WI38 (cell line): Measurements from ENCODE around the gene CD24.
"Not testable (repeated sequence)": the region's sequence is repeated elsewhere in the genome, so short reads cannot be mapped to it uniquely, and the experiment has no call there.

Experiments
- H3K4me3 ChIP-seq: 2 replicates; pipeline ENCODE4 v1.5.1; 2011; ENCODE audit warnings: low read depth, mild to moderate bottlenecking, control low read depth, low read length
- TF ChIP-seq, protein P1 (sequence below): IDR thresholded peaks from 2 replicates; pipeline ENCODE4 v1.5.1; 2012; ENCODE audit warnings: low read depth, mild to moderate bottlenecking, control low read depth, low read length

CD24 gene

DNA sequence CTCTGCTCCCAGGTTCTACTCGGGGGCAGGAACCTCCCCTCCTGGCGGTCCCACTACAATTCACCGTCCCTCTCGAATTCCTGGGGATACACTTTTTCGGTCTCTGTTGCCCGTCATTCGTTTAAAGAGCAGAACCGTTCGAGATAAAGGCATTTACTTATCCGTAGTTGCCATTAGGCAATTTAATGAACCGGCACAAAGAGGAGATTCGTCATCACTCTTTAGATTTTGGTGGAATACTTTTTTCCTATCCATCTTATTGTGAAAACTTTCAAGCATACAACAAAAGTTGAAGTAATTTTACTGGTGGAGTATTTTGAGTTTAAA lies 1.2 kb upstream of the CD24 start:
- no peak overlapping the region for H3K4me3 ChIP-seq
- TF ChIP-seq, protein P1, sequence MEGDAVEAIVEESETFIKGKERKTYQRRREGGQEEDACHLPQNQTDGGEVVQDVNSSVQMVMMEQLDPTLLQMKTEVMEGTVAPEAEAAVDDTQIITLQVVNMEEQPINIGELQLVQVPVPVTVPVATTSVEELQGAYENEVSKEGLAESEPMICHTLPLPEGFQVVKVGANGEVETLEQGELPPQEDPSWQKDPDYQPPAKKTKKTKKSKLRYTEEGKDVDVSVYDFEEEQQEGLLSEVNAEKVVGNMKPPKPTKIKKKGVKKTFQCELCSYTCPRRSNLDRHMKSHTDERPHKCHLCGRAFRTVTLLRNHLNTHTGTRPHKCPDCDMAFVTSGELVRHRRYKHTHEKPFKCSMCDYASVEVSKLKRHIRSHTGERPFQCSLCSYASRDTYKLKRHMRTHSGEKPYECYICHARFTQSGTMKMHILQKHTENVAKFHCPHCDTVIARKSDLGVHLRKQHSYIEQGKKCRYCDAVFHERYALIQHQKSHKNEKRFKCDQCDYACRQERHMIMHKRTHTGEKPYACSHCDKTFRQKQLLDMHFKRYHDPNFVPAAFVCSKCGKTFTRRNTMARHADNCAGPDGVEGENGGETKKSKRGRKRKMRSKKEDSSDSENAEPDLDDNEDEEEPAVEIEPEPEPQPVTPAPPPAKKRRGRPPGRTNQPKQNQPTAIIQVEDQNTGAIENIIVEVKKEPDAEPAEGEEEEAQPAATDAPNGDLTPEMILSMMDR: no peak

DNA sequence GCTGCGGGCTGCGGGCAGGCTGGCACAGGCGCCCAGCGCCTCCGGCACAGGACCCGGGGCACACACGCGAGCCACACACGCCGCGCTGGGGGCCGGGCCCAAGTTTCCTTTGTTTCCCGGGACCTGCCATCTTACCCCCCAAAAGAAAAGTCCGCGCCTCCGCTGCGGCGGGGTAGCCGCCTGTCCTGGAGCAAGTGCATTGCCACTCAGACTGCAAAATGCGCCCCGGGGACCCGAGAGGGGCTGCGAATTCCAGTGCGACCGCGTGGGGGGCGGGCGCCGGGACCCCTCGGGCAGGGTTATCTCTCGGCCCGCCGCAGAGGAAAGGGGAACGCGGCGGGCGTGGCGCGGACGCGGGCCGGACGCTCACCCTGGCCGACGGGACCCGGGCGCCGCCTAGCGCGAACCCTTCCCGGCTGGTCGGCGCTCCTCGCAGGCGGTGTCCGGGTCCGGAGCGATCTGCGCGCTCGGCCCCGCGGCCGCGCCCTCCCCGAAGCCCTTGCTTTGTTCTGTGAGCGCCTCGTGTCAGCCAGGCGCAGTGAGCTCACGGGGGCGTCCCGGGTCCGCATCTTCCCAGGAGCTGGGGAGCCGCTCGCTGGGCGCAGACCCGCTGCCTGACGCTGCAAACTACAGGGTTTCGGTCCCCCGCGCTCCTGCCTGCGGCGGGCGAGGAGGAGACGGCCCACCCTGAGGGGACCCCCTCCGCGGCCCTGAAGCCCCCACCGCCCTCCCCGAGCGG lies 639 bp upstream of the CD24 start:
- peak overlapping the region; percentile 52 for H3K4me3 ChIP-seq
- TF ChIP-seq, protein P1: no peak

DNA sequence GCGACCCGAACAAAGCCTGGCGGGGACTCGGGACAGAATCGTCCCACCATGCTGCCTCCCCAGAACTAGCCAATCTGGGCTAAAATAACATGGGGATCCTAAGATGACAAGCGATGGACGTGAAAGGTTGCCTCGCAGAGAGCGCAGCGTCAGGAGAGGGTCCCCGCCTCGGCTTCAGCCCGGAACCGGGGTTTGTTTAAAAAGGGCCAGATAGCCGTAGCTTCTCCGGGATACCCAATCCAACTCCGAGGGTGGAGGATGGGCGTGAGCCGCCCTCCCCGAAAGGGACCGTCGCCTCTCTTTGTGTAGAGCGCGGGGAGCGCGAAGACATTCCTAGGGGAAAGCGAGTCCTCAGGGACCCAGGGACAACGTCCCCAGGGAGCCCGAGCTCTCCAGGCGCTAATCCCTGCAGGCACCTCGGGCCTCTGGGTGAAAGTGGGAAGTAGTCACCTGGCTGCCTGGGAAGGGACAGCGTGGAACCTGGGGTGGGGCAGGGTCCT lies 643 bp downstream of the CD24 start:
- TF ChIP-seq, protein P1: no peak
- no peak overlapping the region for H3K4me3 ChIP-seq

DNA sequence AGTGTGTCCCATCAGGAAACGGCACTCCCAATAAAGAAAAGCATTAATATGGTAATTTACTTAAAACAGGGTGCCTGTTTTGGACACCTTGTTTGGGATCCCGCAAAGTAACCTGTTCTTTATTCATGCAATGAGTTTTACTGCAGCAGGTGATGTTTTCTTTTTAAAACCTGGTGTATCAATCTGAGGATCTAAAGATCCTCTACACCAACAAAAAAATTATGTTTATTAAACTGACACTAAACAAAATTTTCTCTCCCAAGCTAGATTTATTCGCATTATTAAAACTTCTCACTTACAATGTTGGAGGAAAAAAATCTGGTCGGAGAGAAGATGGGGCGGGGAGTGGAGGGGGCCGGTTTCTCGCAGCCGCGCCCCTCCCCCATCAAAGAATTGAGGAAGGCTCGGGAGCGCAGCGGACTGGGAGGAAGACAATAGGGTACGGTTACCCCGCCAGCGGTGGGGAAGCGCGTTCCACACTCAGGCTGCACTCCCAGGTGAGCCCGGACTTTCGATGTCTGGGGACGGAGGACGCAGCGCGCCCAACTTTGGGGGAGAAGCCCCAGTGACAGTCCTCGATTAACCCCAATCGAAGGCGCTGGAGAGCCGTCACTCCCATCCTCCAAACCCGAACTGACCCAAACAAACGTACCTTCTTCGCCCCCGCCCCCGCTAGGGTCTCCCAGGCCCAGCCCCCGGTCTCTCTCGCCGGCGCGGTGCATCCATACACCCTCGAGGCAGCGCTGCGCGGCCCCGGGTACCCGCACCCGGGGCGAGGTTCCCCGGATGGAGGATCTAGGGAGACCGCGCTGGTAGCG lies 1.3 kb downstream of the CD24 start:
- H3K4me3 ChIP-seq: no peak overlapping the region
- TF ChIP-seq, protein P1: no peak

DNA sequence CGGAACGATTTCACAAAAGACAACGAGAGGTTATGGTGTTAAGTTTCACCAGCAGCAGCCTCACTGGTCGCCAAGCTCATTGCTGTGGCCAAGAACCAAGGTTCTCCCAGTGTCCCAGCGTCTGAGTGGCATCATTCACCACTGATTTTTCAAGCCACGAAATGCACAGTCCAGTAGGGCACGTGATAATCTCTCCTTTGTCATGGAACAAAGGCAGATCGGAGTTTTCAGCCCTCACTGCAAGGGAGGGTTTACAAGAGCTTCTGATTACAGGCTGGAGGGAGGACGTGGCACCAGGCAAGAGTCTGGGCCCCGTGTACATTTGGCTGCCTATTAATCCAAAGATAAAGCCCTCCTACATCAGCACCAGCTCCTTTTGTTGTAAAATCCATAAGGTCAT lies 2.0 kb downstream of the CD24 start:
- TF ChIP-seq, protein P1: no peak
- H3K4me3 ChIP-seq: no peak overlapping the region

DNA sequence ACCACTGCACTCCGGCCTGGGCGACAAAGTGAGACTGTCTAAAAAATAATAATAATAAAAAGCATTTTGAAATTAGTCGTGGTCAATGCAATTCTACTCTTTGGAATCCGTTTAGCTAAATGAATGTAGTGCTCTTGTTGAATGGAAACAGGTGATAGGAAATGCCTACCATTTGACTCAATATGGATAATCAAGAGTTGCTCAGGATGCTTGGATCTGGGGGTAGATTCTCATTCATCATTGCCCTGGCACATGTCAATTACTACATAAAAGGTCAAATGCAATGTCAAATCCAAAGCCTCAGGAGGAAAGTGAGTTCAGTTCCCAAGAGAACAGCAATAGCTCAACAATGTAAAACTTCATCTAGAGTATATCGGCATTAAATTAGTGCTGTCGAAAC lies 3.8 kb downstream of the CD24 start:
- not testable (repeated sequence) for H3K4me3 ChIP-seq

DNA sequence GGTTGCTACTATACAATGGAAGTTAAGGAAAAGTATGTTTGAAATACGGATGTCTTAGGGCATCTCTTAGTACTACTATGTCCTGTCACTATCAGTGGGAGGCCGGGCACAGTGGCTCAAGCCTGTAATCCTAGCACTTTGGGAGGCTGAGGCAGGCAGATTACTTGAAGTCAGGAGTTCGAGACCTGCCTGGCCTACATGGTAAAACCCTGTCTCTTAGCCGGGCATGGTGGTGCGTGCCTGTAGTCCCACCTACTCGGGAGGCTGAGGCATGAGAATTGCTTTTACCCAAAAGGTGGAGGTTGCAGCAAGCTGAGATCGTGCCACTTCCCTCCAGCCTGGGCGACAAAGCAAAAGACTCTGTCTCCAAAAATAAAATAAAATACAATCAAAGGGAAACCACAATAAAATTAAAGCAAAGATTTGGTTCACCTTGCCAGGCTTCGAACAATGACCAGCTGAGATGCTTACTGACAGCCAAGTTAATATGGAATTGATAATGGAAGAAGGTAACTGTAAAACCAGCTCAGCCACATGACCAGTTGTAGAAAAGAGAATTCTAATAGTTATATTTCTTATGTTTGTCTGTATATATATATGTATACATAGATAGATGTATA lies 6.5 kb downstream of the CD24 start:
- TF ChIP-seq, protein P1: no peak
- no peak overlapping the region for H3K4me3 ChIP-seq
